ENCODE measurements around the gene PRKCZ.

DNA sequence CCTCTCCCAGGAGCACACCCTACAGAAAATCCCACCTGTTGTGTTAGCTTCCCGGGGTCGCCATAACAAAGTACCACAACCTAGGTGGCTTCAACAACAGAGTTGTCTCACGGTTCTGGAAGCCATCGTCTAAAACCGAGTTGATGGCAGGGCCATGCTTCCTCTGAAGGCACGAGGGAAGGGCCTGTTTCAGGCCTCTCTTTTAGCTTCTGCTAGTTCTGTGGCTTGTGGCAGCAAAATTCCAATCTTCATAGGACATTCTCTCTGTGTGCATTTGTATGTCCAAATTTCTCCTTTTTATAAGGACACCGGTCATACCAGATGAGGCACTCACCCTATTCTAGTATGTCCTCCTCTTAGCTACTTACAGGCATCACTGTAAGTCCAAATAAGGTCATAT is 49.8 kb upstream of the PRKCZ start:
- TF ChIP-seq POLR2A (IDR thresholded peaks at IDR 0.05) (no peak), CTCF (IDR thresholded peaks at IDR 0.05) (no peak), POLR2AphosphoS5 (IDR thresholded peaks at IDR 0.05; ENCODE audit: insufficient read depth in 1 of 2, low read depth in 1 of 2) (no peak)

Data from vagina (tissue), 2 donors.